HEK293 (cell line): ENCODE results near the gene OPHN1.
A peak's percentile ranks its signal among the peaks of the same experiment; 100 is the strongest.

Experiments used
- CTCF ChIA-PET: fragments of 350-600 bp; formaldehyde crosslinking; extraction: SDS; loops from one replicate; lab custom pipeline; 2021; ENCODE audit warnings: antibody characterized with exemption; lab: Yijun Ruan, JAX
- POLR2A ChIA-PET: fragments of 300-600 bp; formaldehyde crosslinking; extraction: SDS; loops from one replicate; lab custom pipeline; 2020; ENCODE audit warnings: antibody characterized with exemption, inconsistent platforms; lab: Yijun Ruan, JAX
- H3K27ac ChIP-seq: fragments of 200-500 bp; sonication (Bioruptor generic); 2 replicates; pipeline ENCODE4 v1.5.1; 2014; ENCODE audit warnings: low read depth, low read length, control low read depth, inconsistent platforms; ENCODE audit errors: extremely low read depth
- H3K36me3 ChIP-seq, 2 experiments: fragments of 200-500 bp in 1 of 2; sonication (Bioruptor generic) in 1 of 2; 1 replicate in 1 of 2; 2 replicates in 1 of 2; pipeline ENCODE4 v1.5.1; 2014 to 2017; ENCODE audit warnings: inconsistent platforms in 2 of 2, low read length in 2 of 2; ENCODE audit not compliant: control insufficient read depth in 2 of 2, insufficient read depth in 1 of 2
- H3K4me1 ChIP-seq: fragments of 200-500 bp; sonication (Bioruptor generic); 2 replicates; pipeline ENCODE4 v1.5.1; 2014; ENCODE audit warnings: mild to moderate bottlenecking, low read length, inconsistent platforms; ENCODE audit not compliant: control insufficient read depth, insufficient read depth
- H3K4me3 ChIP-seq: 2 replicates; pipeline ENCODE4 v1.5.1; 2011; ENCODE audit warnings: low read depth, mild to moderate bottlenecking, control low read depth, low read length, moderate library complexity
- H3K9me3 ChIP-seq: fragments of 200-500 bp; sonication (Bioruptor generic); 2 replicates; pipeline ENCODE4 v1.5.1; 2014; ENCODE audit warnings: low read depth, low read length, inconsistent platforms; ENCODE audit not compliant: control insufficient read depth, insufficient read depth
- CTCF ChIP-seq: fragments of 450-650 bp; formaldehyde crosslinking; IDR thresholded peaks from 2 replicates; pipeline ENCODE4 v1.5.1; 2016; ENCODE audit warnings: missing biosample characterization, missing genetic modification characterization
- FEZF1 ChIP-seq: fragments of 450-650 bp; formaldehyde crosslinking; IDR thresholded peaks from 2 replicates; pipeline ENCODE4 v1.5.1; 2016; ENCODE audit warnings: missing biosample characterization, missing genetic modification characterization
- MYNN ChIP-seq: fragments of 450-650 bp; formaldehyde crosslinking; IDR thresholded peaks from 2 replicates; pipeline ENCODE4 v1.5.1; 2016; ENCODE audit warnings: missing biosample characterization, missing genetic modification characterization, borderline replicate concordance
- OVOL3 ChIP-seq: fragments of 450-650 bp; formaldehyde crosslinking; IDR thresholded peaks from 2 replicates; pipeline ENCODE4 v1.5.1; 2016; ENCODE audit warnings: missing biosample characterization, missing genetic modification characterization
- PRDM1 ChIP-seq: fragments of 450-650 bp; formaldehyde crosslinking; IDR thresholded peaks from 2 replicates; pipeline ENCODE4; 2016; ENCODE audit warnings: missing biosample characterization, missing genetic modification characterization
- RBAK ChIP-seq: fragments of 450-650 bp; formaldehyde crosslinking; IDR thresholded peaks from 2 replicates; pipeline ENCODE4 v1.5.1; 2016; ENCODE audit warnings: missing biosample characterization, missing genetic modification characterization
- SCRT1 ChIP-seq: fragments of 450-650 bp; formaldehyde crosslinking; IDR thresholded peaks from 2 replicates; pipeline ENCODE4 v1.5.1; 2016; ENCODE audit warnings: missing biosample characterization, missing genetic modification characterization, borderline replicate concordance
- SP3 ChIP-seq: fragments of 450-650 bp; formaldehyde crosslinking; IDR thresholded peaks from 2 replicates; pipeline ENCODE4 v1.5.1; 2016; ENCODE audit warnings: missing biosample characterization, missing genetic modification characterization
- TRIM28 ChIP-seq: IDR thresholded peaks from 2 replicates; pipeline ENCODE4 v1.6.1; 2011; ENCODE audit warnings: low read length, control low read depth, borderline replicate concordance
- YY2 ChIP-seq: fragments of 450-650 bp; formaldehyde crosslinking; IDR thresholded peaks from 2 replicates; pipeline ENCODE4 v1.5.1; 2016; ENCODE audit warnings: missing biosample characterization, missing genetic modification characterization
- ZBTB20 ChIP-seq: fragments of 450-650 bp; formaldehyde crosslinking; IDR thresholded peaks from 2 replicates; pipeline ENCODE4 v1.5.1; 2016; ENCODE audit warnings: missing biosample characterization, missing genetic modification characterization
- ZNF10 ChIP-seq: fragments of 450-650 bp; formaldehyde crosslinking; IDR thresholded peaks from 2 replicates; pipeline ENCODE4 v1.5.1; 2017; ENCODE audit warnings: missing biosample characterization, missing genetic modification characterization
- ZNF133 ChIP-seq: fragments of 450-650 bp; formaldehyde crosslinking; IDR thresholded peaks from 2 replicates; pipeline ENCODE4 v1.5.1; 2016; ENCODE audit warnings: missing biosample characterization, missing genetic modification characterization
- ZNF16 ChIP-seq: fragments of 450-650 bp; formaldehyde crosslinking; IDR thresholded peaks from 2 replicates; pipeline ENCODE4 v1.5.1; 2016; ENCODE audit warnings: low read depth, missing biosample characterization, missing genetic modification characterization
- ZNF174 ChIP-seq: fragments of 450-650 bp; formaldehyde crosslinking; IDR thresholded peaks from 2 replicates; pipeline ENCODE4 v1.5.0; 2017; ENCODE audit warnings: missing biosample characterization, mild to moderate bottlenecking, missing genetic modification characterization
- ZNF184 ChIP-seq: fragments of 450-650 bp; IDR thresholded peaks from 2 replicates; pipeline ENCODE4 v1.5.1; 2018; ENCODE audit warnings: missing biosample characterization, mild to moderate bottlenecking, missing genetic modification characterization
- ZNF19 ChIP-seq: fragments of 450-650 bp; formaldehyde crosslinking; IDR thresholded peaks from 2 replicates; pipeline ENCODE4; 2016; ENCODE audit warnings: missing biosample characterization, missing genetic modification characterization, low read depth
- ZNF2 ChIP-seq: fragments of 450-650 bp; formaldehyde crosslinking; IDR thresholded peaks from 2 replicates; pipeline ENCODE4 v1.5.1; 2016; ENCODE audit warnings: missing biosample characterization, missing genetic modification characterization
- ZNF211 ChIP-seq: fragments of 450-650 bp; formaldehyde crosslinking; IDR thresholded peaks from 2 replicates; pipeline ENCODE4 v1.5.1; 2016; ENCODE audit warnings: low read depth, missing biosample characterization, missing genetic modification characterization
- ZNF24 ChIP-seq: fragments of 450-650 bp; formaldehyde crosslinking; IDR thresholded peaks from 2 replicates; pipeline ENCODE4 v1.5.1; 2016; ENCODE audit warnings: missing biosample characterization, missing genetic modification characterization
- ZNF302 ChIP-seq: fragments of 450-650 bp; formaldehyde crosslinking; IDR thresholded peaks from 2 replicates; pipeline ENCODE4 v1.5.1; 2016; ENCODE audit warnings: missing biosample characterization, missing genetic modification characterization, low read depth
- ZNF354C ChIP-seq: fragments of 450-650 bp; formaldehyde crosslinking; IDR thresholded peaks from 2 replicates; pipeline ENCODE4 v1.5.1; 2016; ENCODE audit warnings: missing biosample characterization, missing genetic modification characterization, low read depth, borderline replicate concordance
- ZNF366 ChIP-seq: fragments of 450-650 bp; formaldehyde crosslinking; conservative IDR thresholded peaks from 2 replicates; pipeline ENCODE4 v1.5.1; 2016; ENCODE audit warnings: missing biosample characterization, missing genetic modification characterization
- ZNF37A ChIP-seq: fragments of 450-650 bp; IDR thresholded peaks from 2 replicates; pipeline ENCODE4 v1.5.1; 2018; ENCODE audit warnings: missing biosample characterization, missing genetic modification characterization
- ZNF394 ChIP-seq: fragments of 450-650 bp; formaldehyde crosslinking; IDR thresholded peaks from 2 replicates; pipeline ENCODE4 v1.5.1; 2016; ENCODE audit warnings: missing biosample characterization, missing genetic modification characterization, mild to moderate bottlenecking, moderate library complexity, borderline replicate concordance
- ZNF530 ChIP-seq: fragments of 450-650 bp; formaldehyde crosslinking; IDR thresholded peaks from 2 replicates; pipeline ENCODE4 v1.5.1; 2016; ENCODE audit warnings: low read depth, missing biosample characterization, missing genetic modification characterization
- ZNF555 ChIP-seq: fragments of 450-650 bp; formaldehyde crosslinking; conservative IDR thresholded peaks from 2 replicates; pipeline ENCODE4 v1.5.1; 2017; ENCODE audit warnings: missing biosample characterization, mild to moderate bottlenecking, missing genetic modification characterization, inconsistent platforms
- ZNF580 ChIP-seq: fragments of 450-650 bp; formaldehyde crosslinking; IDR thresholded peaks from 2 replicates; pipeline ENCODE4 v1.5.1; 2016; ENCODE audit warnings: missing biosample characterization, missing genetic modification characterization
- ZNF596 ChIP-seq: fragments of 450-650 bp; IDR thresholded peaks from 2 replicates; pipeline ENCODE4 v1.5.0; 2018; ENCODE audit warnings: missing biosample characterization, mild to moderate bottlenecking, missing genetic modification characterization, moderate library complexity
- ZNF610 ChIP-seq: fragments of 450-650 bp; formaldehyde crosslinking; IDR thresholded peaks from 2 replicates; pipeline ENCODE4 v1.5.1; 2016; ENCODE audit warnings: missing biosample characterization, missing genetic modification characterization, borderline replicate concordance
- ZNF776 ChIP-seq: fragments of 450-650 bp; formaldehyde crosslinking; IDR thresholded peaks from 2 replicates; pipeline ENCODE4 v1.5.0; 2017; ENCODE audit warnings: missing biosample characterization, missing genetic modification characterization, borderline replicate concordance
- ZNF830 ChIP-seq: fragments of 450-650 bp; IDR thresholded peaks from 2 replicates; pipeline ENCODE4 v1.5.0; 2018; ENCODE audit warnings: missing biosample characterization, missing genetic modification characterization, low read depth, mild to moderate bottlenecking, moderate library complexity

The OPHN1 gene

GRCh38 chrX:68287419-68287818, 145.9 kb downstream of the OPHN1 start (continued):
- TF ChIP-seq ZNF133 (no peak), ZNF19 (tag by site-specific recombination) (no peak), ZNF174 (no peak), ZNF10 (tag by site-specific recombination) (no peak)

- Histone ChIP-seq H3K36me3 (no peaks in the 10 kb centered on the region), H3K4me1 (no peaks in the 10 kb centered on the region), H3K4me3 (no peak overlapping the region), H3K9me3 (no peaks in the 10 kb centered on the region; the same call in 1 of the 2 replicates), H3K27ac (no peak overlapping the region)
- ChIA-PET POLR2A (no interaction called here), CTCF (interaction anchor here (1.2 kb wide), 1 partner anchor 90 kb away, joined by 3 read pairs; no protein-coding TSS in a partner anchor)
- peak; percentile 39; the same call in 1 of the 2 replicates for TF ChIP-seq ZNF530 (tag by site-specific recombination)
- no peak for TF ChIP-seq ZNF394 (tag by site-specific recombination)
- TF ChIP-seq ZNF366 = peak; percentile 93
- TF ChIP-seq SP3 (tag by site-specific recombination) = no peak
- no peak for TF ChIP-seq MYNN (tag by site-specific recombination)
- TF ChIP-seq PRDM1 (tag by site-specific recombination) = peak; percentile 84
- TF ChIP-seq ZNF354C (tag by site-specific recombination) = 0 out of 2 replicates have a peak, but pooled peaks have one; percentile 7
- TF ChIP-seq ZNF776 (tag by site-specific recombination) = 0 out of 2 replicates have a peak, but pooled peaks have one; percentile 57
- no peak for TF ChIP-seq SCRT1
- no peak for TF ChIP-seq FEZF1 (tag by site-specific recombination)
Measured at GRCh38 chrX:68286980-68287379, 146.3 kb downstream of the OPHN1 start.

- H3K4me1 ChIP-seq = no peaks in the 10 kb centered on the region
- POLR2A ChIA-PET = no interaction called here
- CTCF ChIA-PET = interaction anchor here (0.6 to 1.2 kb wide), 2 partner anchors 89 to 121 kb away, joined by 3 read pairs; no protein-coding TSS in a partner anchor
- H3K36me3 ChIP-seq = no peaks in the 10 kb centered on the region
- H3K9me3 ChIP-seq = no peaks in the 10 kb centered on the region; the same call in 1 of the 2 replicates
- H3K4me3 ChIP-seq = no peak overlapping the region
- no peak overlapping the region for H3K27ac ChIP-seq
- TF ChIP-seq RBAK (tag by site-specific recombination) (no peak), ZNF580 (tag by site-specific recombination) (no peak), YY2 (no peak), ZNF596 (no peak), ZBTB20 (no peak), ZNF37A (tag by site-specific recombination) (no peak), ZNF302 (tag by site-specific recombination) (no peak), ZNF24 (tag by site-specific recombination) (no peak), OVOL3 (tag by site-specific recombination) (no peak), ZNF610 (tag by site-specific recombination) (no peak), TRIM28 (no peak), ZNF211 (tag by site-specific recombination) (no peak), ZNF16 (tag by site-specific recombination) (no peak), ZNF2 (tag by site-specific recombination) (no peak), ZNF184 (tag by site-specific recombination) (no peak), ZNF830 (tag by site-specific recombination) (no peak), ZNF776 (tag by site-specific recombination) (no peak), CTCF (tag by site-specific recombination) (no peak), ZNF555 (no peak)
Measured at GRCh38 chrX:68286076-68286475, 147.2 kb downstream of the OPHN1 start.
